Stimulated activated CD4-positive, alpha-beta T cell treated with anti-CD3 and anti-CD28 coated beads, Interleukin-4, amount 100 ng/mL, for 4 hours (primary cell): Measurements from ENCODE around the gene FBXO2.

Source experiments
- DNase-seq, 2 experiments: peaks; one replicate each; pipeline ENCODE4 v3.0.0-alpha.2; 2020

The FBXO2 gene

DNA sequence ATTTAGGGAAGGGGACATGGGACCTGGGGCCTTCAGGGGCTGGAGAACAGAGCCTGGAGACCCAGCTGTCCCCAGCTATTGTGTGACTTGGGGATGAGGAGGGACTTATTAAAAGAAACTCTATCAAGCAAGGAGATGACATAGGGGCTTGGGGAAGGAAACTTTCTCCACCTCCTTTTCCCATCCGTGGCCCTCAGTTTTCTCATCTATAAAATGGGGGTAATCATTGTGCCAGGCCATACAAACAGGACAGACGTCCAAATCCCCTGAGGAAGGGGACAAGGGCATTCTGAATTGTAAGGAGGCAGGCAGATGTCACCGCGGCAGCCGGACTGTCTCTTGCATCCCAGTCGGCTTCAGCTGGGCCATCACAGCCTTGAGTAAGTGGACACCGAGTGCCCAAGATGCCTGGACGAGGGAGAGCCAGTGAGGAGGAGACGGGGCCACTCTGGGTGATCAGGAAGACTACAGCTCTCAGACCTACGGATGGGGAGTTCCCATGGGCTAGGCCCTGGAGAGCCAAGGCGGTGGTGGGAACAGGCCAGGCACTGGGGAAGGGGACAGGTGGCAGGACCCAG, 1.9 kb downstream of the FBXO2 start:
- no peak for DNase-seq

GRCh38 chr1:11651017-11651416, 3.2 kb downstream of the FBXO2 start:
- DNase-seq, result no peak

- DNase-seq, result peak; percentile 66 to 70
Observed at GRCh38 chr1:11650331-11650991, 3.8 kb downstream of the FBXO2 start.

DNA sequence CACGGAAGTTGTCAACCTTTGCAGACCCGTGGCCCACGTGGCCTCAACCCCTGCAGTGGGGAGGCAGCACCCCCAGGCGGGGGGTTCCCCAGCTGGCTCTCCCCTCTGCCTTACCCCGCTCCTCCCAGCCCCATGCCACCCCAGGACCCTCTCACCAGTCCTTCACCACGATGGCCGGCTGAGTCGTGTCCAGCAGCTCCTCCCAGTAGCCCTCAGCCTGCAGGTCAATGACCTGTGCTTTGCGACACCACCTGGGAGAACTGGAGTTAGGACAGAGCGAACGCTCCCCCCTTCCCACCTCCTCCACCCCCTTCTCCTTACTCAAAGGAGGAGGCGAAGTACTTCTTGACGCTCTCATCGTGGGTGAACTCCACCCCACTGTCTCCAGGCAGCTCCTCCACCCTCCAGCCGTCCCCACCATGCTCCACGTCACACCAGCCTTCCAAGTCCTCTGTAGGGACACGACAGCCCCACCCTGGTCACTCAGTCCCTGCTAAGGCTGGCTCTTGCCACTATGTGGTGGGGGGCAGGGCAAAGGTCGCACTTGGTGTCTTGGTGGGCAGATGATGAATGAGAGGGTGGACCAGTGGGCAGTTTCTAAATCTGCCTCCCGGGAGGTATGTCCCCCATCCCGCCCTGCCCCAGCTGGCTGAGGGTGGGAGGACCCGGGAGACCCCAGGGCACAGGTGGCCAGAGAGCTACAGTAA, 4.5 kb downstream of the FBXO2 start:
- no peak for DNase-seq

- DNase-seq, result no peak
Observed at GRCh38 chr1:11649237-11649623, 5.0 kb downstream of the FBXO2 start.

DNA sequence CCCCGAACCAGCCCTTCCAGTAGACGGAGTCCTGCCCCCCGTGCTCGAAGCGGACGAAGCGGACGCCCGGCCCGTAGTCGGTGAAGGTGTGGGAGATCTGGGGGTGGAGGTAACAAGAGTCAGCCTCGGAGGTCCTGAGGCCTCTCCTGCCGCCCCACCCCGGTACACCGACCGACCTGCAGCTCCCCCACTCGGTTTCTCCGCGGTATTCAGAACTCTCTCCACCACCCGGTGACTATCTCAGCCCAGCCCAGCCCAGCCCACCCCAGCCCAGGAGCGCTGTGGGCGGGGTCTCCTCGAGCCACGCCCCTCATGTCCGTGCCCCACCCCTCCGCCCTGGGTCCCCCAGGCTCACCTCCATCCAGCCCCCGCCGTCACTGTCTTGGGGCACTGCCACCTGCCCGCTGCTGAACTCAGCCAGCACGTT, 5.5 kb downstream of the FBXO2 start:
- DNase-seq, result peak; percentile 31 to 44

GRCh38 chr1:11648039-11648438, 6.2 kb downstream of the FBXO2 start:
- no peak for DNase-seq

- DNase-seq, result no peak
Observed at GRCh38 chr1:11647333-11647732, 6.9 kb downstream of the FBXO2 start.

DNA sequence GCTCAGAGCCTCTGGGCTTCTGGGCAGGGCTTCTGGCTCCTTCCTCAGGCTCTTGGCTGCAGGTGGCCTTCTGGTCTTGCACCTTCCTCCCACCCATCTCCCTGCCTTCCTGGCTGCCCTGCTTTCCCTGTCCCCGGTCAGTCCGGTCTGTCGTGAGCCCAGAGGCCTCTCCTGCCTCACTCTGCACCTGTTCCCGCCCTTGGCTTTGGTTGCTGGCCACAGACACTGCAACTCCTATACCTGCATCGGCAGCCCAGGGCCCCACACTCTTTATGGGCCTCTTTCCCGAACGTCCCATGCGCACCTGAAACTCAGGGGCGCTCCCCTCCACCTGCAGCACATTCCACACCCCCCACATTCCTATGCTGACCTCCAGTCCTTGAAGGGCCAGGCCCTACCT, 7.9 kb downstream of the FBXO2 start:
- DNase-seq, result no peak

- DNase-seq, result peak; percentile 71 to 83
Observed at GRCh38 chr1:11645670-11646265, 8.5 kb downstream of the FBXO2 start.

- no peak for DNase-seq
Observed at GRCh38 chr1:11645270-11645669, 9.0 kb downstream of the FBXO2 start.

GRCh38 chr1:11643782-11644181, 10.4 kb downstream of the FBXO2 start:
- no peak for DNase-seq

DNA sequence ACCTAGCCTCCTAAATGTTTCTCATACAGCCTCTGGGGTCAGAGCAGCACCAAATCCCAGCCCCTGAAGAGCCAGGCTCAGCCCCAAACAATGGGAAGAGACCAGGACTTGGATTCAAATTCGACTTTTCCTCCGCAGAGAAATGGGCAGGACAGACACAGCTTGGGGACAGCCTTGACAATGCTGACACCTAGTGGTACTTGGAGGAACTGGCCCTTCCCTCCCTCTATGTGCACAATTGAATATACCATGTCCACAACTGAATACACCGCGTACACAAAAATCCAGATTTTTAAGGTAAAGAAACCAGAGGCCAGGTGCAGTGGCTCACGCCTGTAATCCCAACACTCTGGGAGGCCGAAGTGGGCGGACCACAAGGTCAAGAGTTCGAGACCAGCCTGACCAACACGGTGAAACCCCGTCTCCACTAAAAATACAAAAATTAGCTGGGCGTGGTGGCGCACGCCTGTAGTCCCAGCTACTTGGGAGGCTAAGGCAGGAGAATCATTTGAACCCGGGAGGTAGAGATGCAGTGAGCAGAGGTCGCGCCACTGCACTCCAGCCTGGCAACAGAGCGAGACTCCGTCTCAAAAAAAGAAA, 11.7 kb downstream of the FBXO2 start:
- peak; percentile 54 to 60 for DNase-seq

DNA sequence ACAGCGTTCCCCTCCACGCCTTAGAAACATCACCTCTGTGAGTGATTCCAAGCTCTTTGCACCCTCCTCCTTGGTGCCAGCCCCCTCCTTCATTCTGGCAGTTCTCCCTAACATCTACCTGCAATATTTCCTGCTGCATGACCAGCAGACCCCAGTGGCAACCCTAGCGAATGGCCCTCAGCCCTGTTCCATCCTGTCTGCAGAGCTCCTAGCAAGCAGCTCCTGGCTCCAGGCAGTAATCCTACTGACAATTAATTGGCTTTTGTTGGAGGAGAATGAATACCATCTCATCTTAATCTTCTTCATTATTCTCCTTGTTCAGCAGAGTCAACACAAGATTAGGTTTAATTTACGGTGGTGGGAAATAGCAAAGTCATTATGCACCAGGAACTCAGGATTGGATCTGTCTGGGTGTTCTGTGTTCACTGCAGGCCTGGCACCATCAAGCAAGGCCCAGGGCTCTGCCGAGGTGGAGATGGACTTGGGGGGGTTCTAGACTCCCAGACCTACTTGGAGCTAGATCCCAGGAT, 12.4 kb downstream of the FBXO2 start:
- no peak for DNase-seq

DNA sequence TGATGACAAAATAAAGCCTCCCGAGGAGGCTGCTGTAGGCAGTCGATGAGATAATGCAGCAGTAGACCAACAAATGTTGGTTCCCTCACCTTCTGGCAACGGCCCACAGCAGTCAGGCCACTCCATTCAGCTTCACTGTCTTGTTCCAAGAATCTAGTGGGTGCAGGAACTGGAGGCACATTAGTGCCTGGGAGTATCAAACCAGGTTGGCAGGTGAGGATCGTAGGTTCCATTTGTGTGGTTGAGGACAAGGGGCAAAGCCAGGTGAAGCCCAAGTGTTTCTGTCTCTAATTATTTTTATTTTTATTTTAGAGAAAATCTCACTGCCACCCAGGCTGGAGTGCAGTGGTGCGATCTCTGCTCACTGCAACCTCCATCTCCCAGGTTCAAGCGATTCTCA, 13.3 kb downstream of the FBXO2 start:
- no peak for DNase-seq

DNA sequence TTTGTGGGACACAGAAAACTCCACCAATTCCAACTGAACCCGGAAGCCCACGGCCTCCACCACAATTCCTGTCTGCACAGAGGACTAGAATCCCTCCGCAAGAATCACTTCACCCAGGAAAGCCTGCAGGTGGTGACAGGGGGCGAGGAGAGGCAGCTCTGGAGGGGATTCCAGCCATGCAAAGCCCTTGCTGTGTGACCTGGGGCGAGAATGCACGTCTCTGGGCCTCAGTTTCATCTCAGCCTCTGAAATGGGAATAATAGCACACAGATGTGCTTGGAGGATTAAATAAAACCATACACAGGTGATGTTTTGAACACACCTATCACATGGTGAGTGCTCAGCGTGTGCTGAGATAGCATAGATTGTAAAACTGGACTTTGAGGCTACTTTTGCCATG, 14.1 kb downstream of the FBXO2 start:
- no peak for DNase-seq

DNA sequence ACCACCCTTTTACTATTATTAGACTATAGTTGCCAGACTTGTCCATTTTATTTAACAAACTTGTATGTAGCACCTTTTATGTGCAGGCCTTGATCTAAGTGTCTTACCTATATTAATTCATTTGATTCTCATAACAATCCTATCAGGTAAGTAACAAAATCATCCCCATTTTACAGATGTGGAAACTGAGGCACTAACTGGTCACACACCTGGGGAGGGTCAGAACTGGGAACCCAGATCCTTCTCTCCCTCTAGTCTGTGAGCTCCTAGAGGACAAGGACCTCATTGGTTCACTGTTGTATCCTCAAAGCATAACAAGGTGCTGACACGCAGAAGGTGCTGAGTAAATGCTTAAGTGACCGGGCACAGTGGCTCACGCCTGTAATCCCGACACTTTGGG, 14.9 kb downstream of the FBXO2 start:
- no peak for DNase-seq

GRCh38 chr1:11638121-11638520, 16.1 kb downstream of the FBXO2 start:
- no peak for DNase-seq

DNA sequence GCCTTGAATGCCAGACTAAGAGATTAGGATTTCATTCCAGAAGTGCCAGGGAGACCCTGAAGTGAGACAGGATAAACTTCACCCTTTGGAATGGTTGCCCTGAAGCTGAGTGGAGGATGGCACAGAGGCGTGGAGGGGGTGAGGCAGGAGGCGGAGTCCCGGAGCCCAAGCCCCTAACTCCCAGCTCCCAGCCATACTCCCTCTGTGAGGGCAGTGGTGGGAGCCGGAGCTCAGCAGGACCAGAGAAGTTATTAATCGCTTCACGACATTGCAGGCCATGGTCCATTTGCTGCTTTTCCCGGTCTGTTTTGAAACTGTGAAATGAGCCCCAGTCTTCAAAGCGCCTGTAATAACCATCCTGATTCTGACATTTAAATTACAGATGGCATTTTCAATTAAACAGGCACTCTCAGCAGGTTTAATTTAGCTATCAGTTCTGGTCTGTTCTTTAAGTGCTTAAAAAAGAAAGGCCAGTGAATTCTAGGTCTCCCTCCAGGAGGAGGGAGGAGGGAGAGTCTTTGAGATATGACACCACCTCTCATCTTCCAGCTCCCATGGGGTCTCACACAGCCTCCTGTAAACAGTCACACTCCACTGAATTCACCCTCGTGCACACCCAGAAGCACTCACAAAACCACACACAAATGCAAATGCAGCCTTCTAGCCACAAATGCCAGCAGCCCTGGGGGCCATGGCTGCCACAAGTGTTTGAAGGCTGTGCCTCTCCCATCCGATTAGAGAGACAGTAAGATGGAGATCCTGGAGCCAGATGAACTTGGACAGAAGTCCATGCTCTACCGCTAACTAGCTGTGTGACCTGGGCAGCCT, 19.6 kb downstream of the FBXO2 start:
- DNase-seq, result no peak

GRCh38 chr1:11629184-11630016, 24.8 kb downstream of the FBXO2 start:
- DNase-seq, result no peak

- no peak for DNase-seq
Observed at GRCh38 chr1:11628767-11629166, 25.5 kb downstream of the FBXO2 start.
